ENCODE data around the gene CASTOR2.
A peak's percentile ranks its signal among the peaks of the same experiment; 100 is the strongest.
"Not testable (repeated sequence)": the region's sequence is repeated elsewhere in the genome, so short reads cannot be mapped to it uniquely, and the experiment has no call there.

The CASTOR2 gene

DNA sequence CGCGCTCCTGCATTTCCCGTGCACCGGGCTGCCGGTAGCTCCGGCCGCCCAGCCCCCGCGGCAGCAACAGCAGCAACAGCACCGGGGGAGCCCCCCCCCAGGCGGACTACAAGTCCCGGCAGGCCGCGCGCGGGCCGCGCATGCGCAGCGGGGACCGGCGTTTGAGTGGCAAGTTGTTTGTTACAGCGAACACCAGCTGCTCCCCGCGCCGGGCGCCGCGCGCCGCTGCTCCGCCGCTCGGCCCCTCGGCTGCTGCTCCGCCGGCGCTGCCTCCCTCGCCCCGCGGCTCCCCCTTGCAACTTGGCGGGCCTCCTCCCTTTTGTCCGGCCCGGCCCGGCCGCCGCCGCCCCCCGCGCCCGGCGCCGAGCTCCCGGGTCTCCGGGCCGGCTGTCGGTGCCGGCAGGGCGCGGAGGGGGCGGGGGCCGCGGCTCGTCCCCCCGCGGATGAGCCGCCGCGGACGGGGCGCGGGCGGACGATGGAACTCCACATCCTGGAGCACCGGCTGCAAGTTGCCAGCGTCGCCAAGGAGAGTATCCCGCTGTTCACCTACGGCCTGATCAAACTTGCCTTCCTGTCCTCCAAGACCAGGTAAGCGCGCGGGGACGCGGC, at the start of gene CASTOR2:
TSS of gene CASTOR2 (plus strand) at position 195 of the 609 bp plus-strand sequence. CDS start at position 476, 281 bp downstream.
- peak within 1 kb of the TSS in 1 of 5 donors; percentile 37 for H3K4me3 ChIP-seq (ENCODE audit: low read depth in 1 of 5, low read length in 5 of 5)
- H3K9me3 ChIP-seq (ENCODE audit: control insufficient read depth in 5 of 5, low read length in 5 of 5); H3K9ac ChIP-seq (ENCODE audit: low read length in 5 of 5); H3K36me3 ChIP-seq (ENCODE audit: control insufficient read depth in 5 of 5, insufficient read depth in 5 of 5, low read length in 5 of 5); H3K27me3 ChIP-seq (ENCODE audit: control insufficient read depth in 5 of 5, insufficient read depth in 4 of 5, low read length in 5 of 5); H3K27ac ChIP-seq (ENCODE audit: low read depth, low read length); H3K4me1 ChIP-seq (ENCODE audit: control insufficient read depth in 5 of 5, insufficient read depth in 5 of 5, low read length in 5 of 5): not testable (repeated sequence)

GRCh38 chr7:74922321-74922890, 42.1 kb upstream of the CASTOR2 start:
- H3K9me3 ChIP-seq (ENCODE audit: control insufficient read depth in 5 of 5, low read length in 5 of 5); H3K27me3 ChIP-seq (ENCODE audit: control insufficient read depth in 5 of 5, insufficient read depth in 4 of 5, low read length in 5 of 5): not testable (repeated sequence)

GRCh38 chr7:74923644-74924043, 40.9 kb upstream of the CASTOR2 start:
- H3K9me3 ChIP-seq (ENCODE audit: control insufficient read depth in 5 of 5, low read length in 5 of 5); H3K27me3 ChIP-seq (ENCODE audit: control insufficient read depth in 5 of 5, insufficient read depth in 4 of 5, low read length in 5 of 5); H3K4me3 ChIP-seq (ENCODE audit: low read depth in 1 of 5, low read length in 5 of 5); H3K27ac ChIP-seq (ENCODE audit: low read depth, low read length); H3K9ac ChIP-seq (ENCODE audit: low read length in 5 of 5); H3K4me1 ChIP-seq (ENCODE audit: control insufficient read depth in 5 of 5, insufficient read depth in 5 of 5, low read length in 5 of 5); H3K36me3 ChIP-seq (ENCODE audit: control insufficient read depth in 5 of 5, insufficient read depth in 5 of 5, low read length in 5 of 5): not testable (repeated sequence)

More at GRCh38 chr7:74922321-74922890, 42.1 kb upstream of the CASTOR2 start:
- H3K9ac ChIP-seq (ENCODE audit: low read length in 5 of 5); H3K36me3 ChIP-seq (ENCODE audit: control insufficient read depth in 5 of 5, insufficient read depth in 5 of 5, low read length in 5 of 5); H3K4me1 ChIP-seq (ENCODE audit: control insufficient read depth in 5 of 5, insufficient read depth in 5 of 5, low read length in 5 of 5); H3K4me3 ChIP-seq (ENCODE audit: low read depth in 1 of 5, low read length in 5 of 5); H3K27ac ChIP-seq (ENCODE audit: low read depth, low read length): not testable (repeated sequence)

GRCh38 chr7:74926968-74927367, 37.5 kb upstream of the CASTOR2 start:
- not testable (repeated sequence) for H3K27me3 ChIP-seq (ENCODE audit: control insufficient read depth in 5 of 5, insufficient read depth in 4 of 5, low read length in 5 of 5); H3K4me3 ChIP-seq (ENCODE audit: low read depth in 1 of 5, low read length in 5 of 5); H3K36me3 ChIP-seq (ENCODE audit: control insufficient read depth in 5 of 5, insufficient read depth in 5 of 5, low read length in 5 of 5)

DNA sequence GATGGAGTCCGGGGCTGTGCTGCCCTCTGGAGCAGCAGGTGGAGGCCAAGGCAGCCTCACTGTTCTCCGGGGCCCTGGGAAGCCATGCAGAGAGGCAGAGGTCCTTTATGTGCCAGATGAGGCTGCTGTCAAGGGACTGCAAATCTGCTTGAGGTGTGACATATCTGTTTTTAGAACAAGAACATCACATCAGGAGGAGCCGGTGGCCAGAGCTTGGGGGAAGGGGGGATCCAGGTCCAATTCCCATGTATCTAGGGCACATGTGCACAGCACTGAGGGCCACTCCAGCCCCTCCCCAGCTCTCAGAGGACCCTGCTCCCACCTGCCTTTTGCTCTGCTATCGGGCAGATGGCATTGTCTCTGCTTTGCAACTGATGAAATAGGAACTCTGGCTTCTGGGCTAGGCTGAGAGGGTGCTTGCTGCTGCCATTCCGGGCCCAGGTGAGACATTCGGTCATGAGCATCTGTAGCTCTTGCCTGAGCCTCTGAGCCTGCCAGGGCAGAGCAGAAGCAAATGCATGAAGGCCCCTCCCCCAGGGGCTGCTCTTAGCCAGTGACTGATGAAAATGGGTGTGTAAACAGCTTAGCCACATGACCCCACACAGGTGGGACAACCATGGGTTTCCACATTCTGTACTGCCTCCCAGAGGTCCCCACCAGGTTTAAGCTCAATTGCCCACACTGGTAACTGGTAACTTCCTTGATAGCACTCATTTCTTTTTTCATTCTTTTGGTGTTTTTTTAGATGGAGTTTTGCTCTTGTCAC, 32.8 kb upstream of the CASTOR2 start:
- not testable (repeated sequence) for H3K27me3 ChIP-seq (ENCODE audit: control insufficient read depth in 5 of 5, insufficient read depth in 4 of 5, low read length in 5 of 5); H3K9ac ChIP-seq (ENCODE audit: low read length in 5 of 5); H3K27ac ChIP-seq (ENCODE audit: low read depth, low read length); H3K9me3 ChIP-seq (ENCODE audit: control insufficient read depth in 5 of 5, low read length in 5 of 5); H3K4me3 ChIP-seq (ENCODE audit: low read depth in 1 of 5, low read length in 5 of 5); H3K4me1 ChIP-seq (ENCODE audit: control insufficient read depth in 5 of 5, insufficient read depth in 5 of 5, low read length in 5 of 5); H3K36me3 ChIP-seq (ENCODE audit: control insufficient read depth in 5 of 5, insufficient read depth in 5 of 5, low read length in 5 of 5)

More at GRCh38 chr7:74926968-74927367, 37.5 kb upstream of the CASTOR2 start:
- not testable (repeated sequence) for H3K4me1 ChIP-seq (ENCODE audit: control insufficient read depth in 5 of 5, insufficient read depth in 5 of 5, low read length in 5 of 5); H3K27ac ChIP-seq (ENCODE audit: low read depth, low read length); H3K9ac ChIP-seq (ENCODE audit: low read length in 5 of 5); H3K9me3 ChIP-seq (ENCODE audit: control insufficient read depth in 5 of 5, low read length in 5 of 5)

- not testable (repeated sequence) for H3K36me3 ChIP-seq (ENCODE audit: control insufficient read depth in 5 of 5, insufficient read depth in 5 of 5, low read length in 5 of 5); H3K9me3 ChIP-seq (ENCODE audit: control insufficient read depth in 5 of 5, low read length in 5 of 5); H3K4me3 ChIP-seq (ENCODE audit: low read depth in 1 of 5, low read length in 5 of 5); H3K4me1 ChIP-seq (ENCODE audit: control insufficient read depth in 5 of 5, insufficient read depth in 5 of 5, low read length in 5 of 5); H3K9ac ChIP-seq (ENCODE audit: low read length in 5 of 5); H3K27me3 ChIP-seq (ENCODE audit: control insufficient read depth in 5 of 5, insufficient read depth in 4 of 5, low read length in 5 of 5); H3K27ac ChIP-seq (ENCODE audit: low read depth, low read length)
These were observed 25.1 kb upstream of the CASTOR2 start for GRCh38 chr7:74939429-74939828.

- not testable (repeated sequence) for H3K4me3 ChIP-seq (ENCODE audit: low read depth in 1 of 5, low read length in 5 of 5); H3K36me3 ChIP-seq (ENCODE audit: control insufficient read depth in 5 of 5, insufficient read depth in 5 of 5, low read length in 5 of 5); H3K9me3 ChIP-seq (ENCODE audit: control insufficient read depth in 5 of 5, low read length in 5 of 5); H3K4me1 ChIP-seq (ENCODE audit: control insufficient read depth in 5 of 5, insufficient read depth in 5 of 5, low read length in 5 of 5); H3K9ac ChIP-seq (ENCODE audit: low read length in 5 of 5); H3K27ac ChIP-seq (ENCODE audit: low read depth, low read length); H3K27me3 ChIP-seq (ENCODE audit: control insufficient read depth in 5 of 5, insufficient read depth in 4 of 5, low read length in 5 of 5)
These were observed 23.0 kb upstream of the CASTOR2 start for GRCh38 chr7:74941302-74942069.

- H3K9me3 ChIP-seq (ENCODE audit: control insufficient read depth in 5 of 5, low read length in 5 of 5); H3K4me1 ChIP-seq (ENCODE audit: control insufficient read depth in 5 of 5, insufficient read depth in 5 of 5, low read length in 5 of 5); H3K9ac ChIP-seq (ENCODE audit: low read length in 5 of 5); H3K36me3 ChIP-seq (ENCODE audit: control insufficient read depth in 5 of 5, insufficient read depth in 5 of 5, low read length in 5 of 5); H3K4me3 ChIP-seq (ENCODE audit: low read depth in 1 of 5, low read length in 5 of 5); H3K27me3 ChIP-seq (ENCODE audit: control insufficient read depth in 5 of 5, insufficient read depth in 4 of 5, low read length in 5 of 5); H3K27ac ChIP-seq (ENCODE audit: low read depth, low read length): not testable (repeated sequence)
These were observed 20.6 kb upstream of the CASTOR2 start for GRCh38 chr7:74943923-74944322.

DNA sequence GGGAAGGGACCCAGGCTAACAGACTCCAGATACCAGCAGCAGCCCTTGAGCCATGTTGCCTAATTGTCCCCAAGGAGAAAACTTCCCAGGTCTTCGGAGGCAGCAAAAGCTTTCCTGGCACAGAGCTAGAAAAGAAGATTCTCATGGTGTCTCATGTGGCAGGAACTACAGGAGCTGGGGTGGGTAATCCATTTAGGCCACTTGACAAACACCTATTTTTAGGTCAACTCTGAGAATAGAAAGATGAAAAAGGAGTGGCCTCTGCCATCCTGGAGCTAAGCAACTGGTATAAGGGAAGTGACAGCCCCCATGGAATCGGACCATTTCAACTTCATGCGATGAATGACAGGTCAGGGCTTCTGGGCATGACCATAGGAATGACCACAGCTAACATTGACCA, 16.8 kb upstream of the CASTOR2 start:
- H3K4me3 ChIP-seq (ENCODE audit: low read depth in 1 of 5, low read length in 5 of 5); H3K9ac ChIP-seq (ENCODE audit: low read length in 5 of 5); H3K9me3 ChIP-seq (ENCODE audit: control insufficient read depth in 5 of 5, low read length in 5 of 5); H3K27me3 ChIP-seq (ENCODE audit: control insufficient read depth in 5 of 5, insufficient read depth in 4 of 5, low read length in 5 of 5); H3K4me1 ChIP-seq (ENCODE audit: control insufficient read depth in 5 of 5, insufficient read depth in 5 of 5, low read length in 5 of 5); H3K27ac ChIP-seq (ENCODE audit: low read depth, low read length); H3K36me3 ChIP-seq (ENCODE audit: control insufficient read depth in 5 of 5, insufficient read depth in 5 of 5, low read length in 5 of 5): not testable (repeated sequence)

GRCh38 chr7:74953774-74954173, 10.7 kb upstream of the CASTOR2 start:
- not testable (repeated sequence) for H3K36me3 ChIP-seq (ENCODE audit: control insufficient read depth in 5 of 5, insufficient read depth in 5 of 5, low read length in 5 of 5); H3K27ac ChIP-seq (ENCODE audit: low read depth, low read length); H3K4me3 ChIP-seq (ENCODE audit: low read depth in 1 of 5, low read length in 5 of 5); H3K4me1 ChIP-seq (ENCODE audit: control insufficient read depth in 5 of 5, insufficient read depth in 5 of 5, low read length in 5 of 5); H3K9ac ChIP-seq (ENCODE audit: low read length in 5 of 5); H3K27me3 ChIP-seq (ENCODE audit: control insufficient read depth in 5 of 5, insufficient read depth in 4 of 5, low read length in 5 of 5); H3K9me3 ChIP-seq (ENCODE audit: control insufficient read depth in 5 of 5, low read length in 5 of 5)

Data from subcutaneous abdominal adipose tissue (tissue), 5 donors.